GM19463 (cell line): Measurements from ENCODE around the gene KDM7A.
"Not testable (repeated sequence)": the region's sequence is repeated elsewhere in the genome, so short reads cannot be mapped to it uniquely, and the experiment has no call there.

Source experiments
- ATAC-seq: cut with Tn5 transposase; IDR thresholded peaks from one replicate; pipeline ENCODE4 v1.9.1; 2021; ENCODE audit warnings: mild to moderate bottlenecking, moderate library complexity; ENCODE audit not compliant: unreplicated experiment

KDM7A gene

GRCh38 chr7:140162081-140162480, 14.7 kb downstream of the KDM7A start:
- ATAC-seq, result not testable (repeated sequence)

DNA sequence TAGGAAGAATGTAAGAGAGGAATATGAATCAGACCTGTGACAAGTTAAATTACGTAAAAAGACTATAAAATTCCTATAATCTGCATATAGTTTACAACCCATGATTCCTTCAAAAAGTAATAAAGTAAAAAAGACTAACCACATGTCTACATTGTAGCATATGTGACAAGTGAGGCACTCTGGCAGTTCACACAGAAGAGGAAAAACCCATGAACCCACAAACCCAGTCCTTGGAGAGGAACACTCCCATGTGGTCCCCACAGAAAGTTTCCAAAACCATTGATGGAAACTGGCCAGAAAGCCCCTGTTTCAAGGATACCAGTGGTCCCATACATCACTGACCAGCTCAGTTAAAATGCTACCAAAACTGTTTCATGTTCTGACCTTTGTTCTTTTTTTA, 15.7 kb downstream of the KDM7A start:
- ATAC-seq, result no peak

DNA sequence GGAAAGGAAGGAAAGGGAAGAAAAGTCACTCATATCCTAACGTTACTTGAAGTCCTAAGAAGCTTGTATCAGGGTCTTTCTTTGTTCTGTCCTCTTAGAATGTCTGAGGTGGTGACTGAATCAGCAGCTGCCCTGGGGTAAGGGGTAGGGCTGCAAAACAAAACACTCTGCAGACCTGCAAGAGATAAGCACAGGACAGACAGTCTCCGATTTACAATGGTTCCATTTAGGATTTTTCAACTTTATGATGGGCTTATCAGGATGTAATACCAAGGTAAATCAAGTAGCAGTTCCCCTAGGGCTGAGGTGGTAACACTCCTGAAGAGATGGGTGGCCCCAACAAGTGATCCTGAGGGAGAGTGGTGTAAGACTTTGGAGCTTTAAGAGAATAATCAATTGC, 16.5 kb downstream of the KDM7A start:
- no peak for ATAC-seq

- no peak for ATAC-seq
Observed at GRCh38 chr7:140159497-140159896, 17.3 kb downstream of the KDM7A start.

- ATAC-seq, result no peak
Observed at GRCh38 chr7:140156460-140157080, 20.2 kb downstream of the KDM7A start.

DNA sequence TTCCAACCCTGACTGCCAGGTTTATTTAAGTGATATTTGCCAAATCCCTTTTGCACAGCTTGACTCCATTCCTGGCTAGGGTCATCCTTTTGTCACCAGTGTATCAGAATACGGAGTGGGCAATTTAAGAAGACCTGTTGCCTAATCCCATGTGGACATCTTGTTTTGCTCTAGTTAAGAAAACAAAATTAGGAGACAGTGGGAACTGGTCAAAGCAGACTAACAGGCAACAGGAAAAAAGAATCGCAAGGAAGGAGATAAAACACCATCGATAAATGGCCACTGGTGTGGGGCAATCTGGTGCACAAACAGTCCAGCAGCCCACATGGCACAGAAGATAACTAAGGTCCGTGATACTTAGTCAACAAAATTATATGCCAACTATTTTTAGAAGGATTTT, 21.4 kb downstream of the KDM7A start:
- ATAC-seq, result no peak

DNA sequence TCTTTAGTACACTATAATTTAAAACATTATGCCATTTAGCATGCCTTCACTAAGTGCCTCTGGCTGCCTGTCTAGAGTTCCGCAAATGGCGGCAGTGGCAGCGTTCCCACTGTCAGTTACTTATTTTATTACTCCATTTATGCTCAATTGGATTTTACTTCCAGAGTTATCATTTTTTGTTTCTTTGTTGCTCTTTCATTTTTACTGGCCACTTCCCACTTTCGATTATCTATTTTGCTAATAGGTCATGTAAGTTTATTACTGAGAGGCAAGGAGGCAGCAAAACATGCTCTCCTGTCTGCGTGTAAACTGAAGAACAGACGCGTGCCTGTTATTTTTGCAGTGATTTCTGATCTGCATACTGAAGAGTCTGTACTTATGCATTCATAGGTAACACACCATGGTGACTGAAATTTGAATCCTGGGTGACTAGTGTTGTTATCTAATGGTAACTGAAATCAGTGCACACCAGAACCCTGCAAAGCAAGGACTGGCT, 23.1 kb downstream of the KDM7A start:
- ATAC-seq, result no peak

DNA sequence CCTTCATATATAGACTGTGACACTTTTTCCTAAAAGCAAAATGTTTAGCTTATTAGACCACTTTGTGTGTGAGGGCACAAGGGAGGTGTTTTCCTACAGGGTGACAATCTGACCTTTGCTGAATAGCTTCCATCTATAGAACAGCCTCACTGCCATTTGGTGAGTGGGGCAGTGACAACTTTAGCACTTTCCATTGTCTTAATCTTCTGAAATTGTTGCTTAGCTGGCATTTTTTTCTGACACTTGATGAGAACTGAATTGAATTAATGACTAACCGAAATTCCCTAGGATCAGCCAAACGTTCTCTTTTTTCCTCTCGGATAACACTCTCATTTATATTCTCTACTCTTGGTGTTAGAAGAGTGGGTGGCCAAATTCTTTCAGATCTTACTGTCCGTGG, 30.2 kb downstream of the KDM7A start:
- no peak for ATAC-seq

- no peak for ATAC-seq
Observed at GRCh38 chr7:140145709-140146108, 31.1 kb downstream of the KDM7A start.

DNA sequence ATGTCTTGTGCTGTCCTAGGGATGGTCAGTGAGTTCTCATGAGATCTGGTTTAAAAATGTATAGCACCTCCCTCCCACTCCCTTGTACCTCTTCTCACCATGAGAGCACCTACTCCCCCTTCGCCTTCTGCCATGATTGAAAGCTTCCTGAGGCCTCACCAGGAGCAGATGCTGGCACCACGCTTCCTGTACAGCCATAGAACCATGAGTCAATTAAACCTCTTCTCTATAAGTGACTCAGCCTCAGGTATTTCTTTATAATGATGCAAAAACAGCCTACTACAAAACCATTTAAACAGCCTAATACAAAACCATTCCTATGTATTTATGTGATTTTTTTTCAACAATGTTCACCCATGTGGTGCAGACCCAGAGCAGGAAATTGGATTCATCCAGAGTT, 32.0 kb downstream of the KDM7A start:
- ATAC-seq, result no peak

DNA sequence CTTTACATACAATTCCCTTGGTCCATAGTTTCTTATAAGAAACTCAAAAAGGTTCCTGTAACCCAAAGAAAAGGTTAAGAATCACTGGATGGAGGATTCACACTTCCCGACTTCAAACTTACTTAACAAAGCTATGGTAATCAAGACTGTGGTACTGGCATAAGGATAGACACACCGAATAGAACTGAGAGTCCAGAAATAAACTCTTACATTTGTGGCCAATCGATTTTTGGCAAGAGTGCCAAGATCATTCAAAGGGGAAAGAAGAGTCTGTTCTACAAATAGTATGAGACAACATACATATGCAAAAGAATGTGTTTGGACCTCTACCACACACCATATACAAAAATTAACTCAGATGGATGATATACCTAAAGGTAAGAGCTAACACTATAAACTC, 32.8 kb downstream of the KDM7A start:
- no peak for ATAC-seq

- no peak for ATAC-seq
Observed at GRCh38 chr7:140142031-140142430, 34.8 kb downstream of the KDM7A start.

DNA sequence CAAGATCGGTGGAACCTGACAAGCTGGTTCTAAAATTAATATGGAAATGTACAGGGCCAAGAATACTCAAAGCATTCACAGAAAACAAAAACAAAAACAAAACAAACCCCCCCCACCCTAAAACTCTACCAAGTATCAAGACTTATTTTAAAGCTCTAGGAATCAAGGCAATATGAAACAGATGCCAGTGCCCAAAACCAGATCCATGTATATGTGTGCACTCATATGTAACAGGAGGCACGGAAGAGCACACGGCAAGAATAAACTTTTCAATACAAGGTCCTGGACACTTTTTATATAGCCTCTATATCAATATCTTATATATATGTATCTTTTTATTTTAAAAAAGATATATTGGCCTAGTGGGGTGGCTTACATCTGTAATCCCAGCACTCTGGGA, 35.5 kb downstream of the KDM7A start:
- no peak for ATAC-seq

DNA sequence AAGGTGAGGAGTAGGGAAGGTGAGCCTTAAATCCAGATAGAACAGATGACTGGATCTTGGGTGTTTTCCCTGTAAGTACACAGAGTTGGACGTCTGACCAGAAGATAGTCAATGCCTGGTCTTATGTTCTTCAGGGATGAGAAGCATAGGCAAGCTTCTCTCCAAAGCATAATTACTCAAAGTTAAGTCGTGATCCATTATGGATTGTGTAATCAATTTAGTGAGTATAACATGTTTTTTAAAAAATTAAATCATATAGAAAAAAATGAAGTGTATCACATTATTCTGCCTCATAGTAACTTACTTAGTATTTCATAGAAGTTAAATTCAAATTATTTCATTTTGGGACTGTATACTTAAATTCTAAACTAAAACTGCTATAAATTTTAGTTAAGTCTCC, 39.7 kb downstream of the KDM7A start:
- no peak for ATAC-seq

- ATAC-seq, result no peak
Observed at GRCh38 chr7:140136073-140136472, 40.7 kb downstream of the KDM7A start.

DNA sequence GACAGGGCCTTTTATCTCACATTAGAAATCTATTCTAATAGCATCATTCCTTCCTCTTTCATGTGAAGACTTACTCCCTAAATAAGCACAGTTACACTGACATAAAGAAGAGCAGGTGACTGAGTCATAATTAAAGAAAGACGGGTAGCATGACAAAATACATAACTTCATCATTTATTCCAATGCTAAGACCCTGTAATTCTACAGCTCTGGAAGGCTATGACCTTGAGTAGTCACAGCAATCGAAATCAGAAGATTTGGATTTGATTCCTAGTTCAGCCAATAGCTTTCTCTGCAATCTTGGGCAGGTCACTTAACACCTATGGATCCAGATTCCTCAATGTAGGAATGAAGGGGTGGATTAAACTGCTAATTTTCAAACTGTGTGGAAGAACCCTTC, 42.7 kb downstream of the KDM7A start:
- no peak for ATAC-seq

GRCh38 chr7:140127360-140128127, 49.2 kb downstream of the KDM7A start:
- ATAC-seq, result no peak

DNA sequence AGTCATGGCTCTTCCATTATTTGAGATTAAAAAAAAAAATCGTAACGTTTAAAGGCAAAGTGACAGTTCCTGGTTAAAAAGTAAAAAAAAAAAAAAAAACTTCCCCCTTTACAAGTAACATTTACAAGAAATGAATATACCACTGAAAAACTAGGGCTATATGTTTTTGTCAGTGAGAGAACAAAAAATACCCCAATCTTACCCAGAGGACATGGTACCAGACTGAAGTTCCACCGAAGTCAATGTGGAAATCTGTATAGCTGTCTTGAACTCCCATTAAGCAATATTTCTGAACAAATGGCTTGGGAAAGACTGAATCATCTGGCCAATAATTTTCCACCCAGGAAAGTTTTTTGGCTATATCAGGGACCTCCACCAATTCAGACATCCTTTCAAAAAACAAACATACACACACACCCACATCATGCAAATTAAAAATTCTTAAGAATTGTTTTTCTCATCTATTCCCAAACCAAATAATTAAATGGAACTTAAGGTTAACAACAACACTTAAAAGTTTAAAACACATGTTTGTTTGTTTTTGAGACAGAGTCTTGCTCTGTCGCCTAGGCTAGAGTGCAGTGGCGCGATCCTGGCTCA, 50.2 kb downstream of the KDM7A start:
- ATAC-seq, result no peak

DNA sequence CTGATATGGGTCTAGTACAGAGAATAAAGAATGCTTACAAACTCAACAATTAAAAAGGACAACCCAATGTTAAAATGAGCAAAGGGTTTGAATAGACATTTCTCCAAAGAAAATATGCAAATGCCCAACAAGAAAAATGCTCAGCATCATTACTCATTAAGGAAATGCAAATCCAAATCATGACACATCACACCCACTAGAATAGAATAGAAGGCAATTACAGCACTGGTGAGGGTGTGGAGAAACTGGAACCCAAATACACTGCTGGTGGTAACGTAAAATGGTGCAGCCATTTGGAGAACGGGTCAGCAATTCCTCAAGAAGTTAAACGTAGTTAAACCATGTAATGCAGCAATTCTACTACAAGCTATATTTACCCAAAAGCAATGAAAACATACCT, 53.8 kb downstream of the KDM7A start:
- ATAC-seq, result no peak

- ATAC-seq, result no peak
Observed at GRCh38 chr7:140121326-140121725, 55.5 kb downstream of the KDM7A start.

DNA sequence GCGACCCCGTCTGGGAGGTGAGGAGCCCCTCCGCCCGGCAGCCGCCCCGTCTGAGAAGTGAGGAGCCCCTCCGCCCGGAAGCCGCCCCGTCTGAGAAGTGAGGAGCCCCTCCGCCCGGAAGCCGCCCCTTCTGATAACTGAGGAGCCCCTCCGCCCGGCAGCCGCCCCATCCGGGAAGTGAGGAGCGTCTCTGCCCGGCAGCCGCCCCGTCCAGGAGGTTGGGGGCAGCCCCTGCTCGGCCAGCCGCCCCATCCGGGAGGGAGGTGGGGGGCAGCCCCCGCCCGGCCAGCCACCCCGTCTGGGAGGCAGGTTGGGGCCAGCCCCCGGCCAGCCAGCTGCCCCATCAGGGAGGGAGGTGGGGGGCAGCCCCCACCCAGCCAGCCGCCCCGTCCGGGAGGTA, 62.0 kb downstream of the KDM7A start:
- ATAC-seq, result not testable (repeated sequence)

- ATAC-seq, result not testable (repeated sequence)
Observed at GRCh38 chr7:140108777-140109176, 68.0 kb downstream of the KDM7A start.
